AG08395 (cell line): ENCODE measurements around the gene MAGEF1.

Experiments
- DNase-seq: peaks from one replicate; pipeline ENCODE4 v3.0.0; 2012; ENCODE audit warnings: mixed read lengths, low spot score

Gene MAGEF1

GRCh38 chr3:184711493-184712247, at the start of gene MAGEF1:
Gene MAGEF1 (minus strand): TSS chr3:184712064. CDS start chr3:184711821, 243 bp downstream.
- DNase-seq, result peak; percentile 79

GRCh38 chr3:184761075-184761841, 49.4 kb upstream of the MAGEF1 start:
- DNase-seq, result peak; percentile 63

- DNase-seq, result no peak
Measured at GRCh38 chr3:184760337-184761074, 48.6 kb upstream of the MAGEF1 start.

GRCh38 chr3:184759666-184760200, 47.9 kb upstream of the MAGEF1 start:
- no peak for DNase-seq

DNA sequence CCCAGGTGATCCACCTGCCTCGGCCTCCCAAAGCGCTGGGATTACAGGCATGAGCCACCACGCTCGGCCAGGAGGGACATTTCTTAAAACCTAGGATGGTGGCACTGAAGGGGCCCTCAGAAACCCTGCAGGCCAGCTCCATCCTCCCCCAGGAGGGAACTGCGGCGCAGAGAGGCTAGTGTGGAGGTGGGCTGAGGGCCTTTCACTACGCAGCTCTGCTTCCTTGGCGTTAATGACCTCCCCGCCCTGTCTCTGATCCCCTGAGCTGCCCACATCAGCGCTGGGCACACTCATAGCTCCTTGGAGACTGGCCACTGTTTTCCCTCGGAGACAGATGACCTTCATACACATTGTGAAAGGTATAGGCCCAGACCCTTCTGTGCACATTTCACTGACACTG, 46.2 kb upstream of the MAGEF1 start:
- DNase-seq, result no peak

DNA sequence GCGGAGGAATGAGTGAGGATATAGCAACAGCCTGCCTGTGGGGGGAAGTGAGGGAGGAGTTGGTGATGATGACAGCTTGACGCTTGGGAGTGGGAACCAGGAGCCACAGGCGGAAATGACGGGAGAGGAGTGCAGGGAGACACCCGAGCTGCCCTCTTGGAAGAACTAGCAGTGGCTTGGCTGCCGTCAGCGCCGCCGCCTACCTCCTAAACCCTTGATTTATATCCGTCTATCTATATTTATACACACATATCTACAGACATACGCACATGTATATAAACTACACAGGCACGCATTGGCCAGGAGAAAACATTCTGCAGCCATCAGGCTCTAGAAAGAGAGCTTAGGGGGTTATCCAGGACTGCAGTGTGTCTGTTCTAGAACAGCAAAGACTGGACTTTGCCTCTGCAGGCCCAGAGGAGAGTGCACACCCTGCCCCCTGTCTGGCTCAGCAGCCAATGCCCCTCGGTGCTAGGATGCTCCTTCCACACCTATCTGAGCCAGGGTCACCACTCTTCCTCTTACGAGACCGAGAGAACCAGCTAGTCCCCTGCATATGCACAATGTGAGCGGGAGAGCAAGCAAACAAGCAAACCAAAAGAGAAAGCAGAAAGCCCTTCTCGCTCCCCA, 45.3 kb upstream of the MAGEF1 start:
- DNase-seq, result peak; percentile 94

GRCh38 chr3:184756151-184757021, 44.5 kb upstream of the MAGEF1 start:
- no peak for DNase-seq

DNA sequence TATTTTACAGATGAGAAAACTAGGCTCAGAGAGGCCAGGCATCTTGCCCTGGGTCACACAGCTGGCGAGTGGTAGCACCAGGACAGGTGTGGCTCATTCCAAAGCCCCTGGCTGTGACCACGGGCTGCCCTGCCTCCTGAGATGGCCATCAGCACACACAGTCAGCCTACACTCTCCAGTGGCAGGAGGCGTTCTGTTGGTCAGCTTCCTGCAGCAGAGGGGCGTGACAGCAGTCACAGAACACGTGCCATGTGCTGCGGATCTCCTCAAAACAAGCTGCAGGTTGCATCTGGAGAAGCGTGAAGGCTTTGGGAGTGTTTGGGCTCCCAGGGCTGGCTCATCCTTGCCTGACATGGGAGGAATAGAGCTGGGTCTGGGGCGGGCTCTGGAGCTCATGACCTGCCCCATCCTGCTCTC, 43.5 kb upstream of the MAGEF1 start:
- DNase-seq, result no peak

GRCh38 chr3:184752361-184752760, 40.5 kb upstream of the MAGEF1 start:
- DNase-seq, result no peak

DNA sequence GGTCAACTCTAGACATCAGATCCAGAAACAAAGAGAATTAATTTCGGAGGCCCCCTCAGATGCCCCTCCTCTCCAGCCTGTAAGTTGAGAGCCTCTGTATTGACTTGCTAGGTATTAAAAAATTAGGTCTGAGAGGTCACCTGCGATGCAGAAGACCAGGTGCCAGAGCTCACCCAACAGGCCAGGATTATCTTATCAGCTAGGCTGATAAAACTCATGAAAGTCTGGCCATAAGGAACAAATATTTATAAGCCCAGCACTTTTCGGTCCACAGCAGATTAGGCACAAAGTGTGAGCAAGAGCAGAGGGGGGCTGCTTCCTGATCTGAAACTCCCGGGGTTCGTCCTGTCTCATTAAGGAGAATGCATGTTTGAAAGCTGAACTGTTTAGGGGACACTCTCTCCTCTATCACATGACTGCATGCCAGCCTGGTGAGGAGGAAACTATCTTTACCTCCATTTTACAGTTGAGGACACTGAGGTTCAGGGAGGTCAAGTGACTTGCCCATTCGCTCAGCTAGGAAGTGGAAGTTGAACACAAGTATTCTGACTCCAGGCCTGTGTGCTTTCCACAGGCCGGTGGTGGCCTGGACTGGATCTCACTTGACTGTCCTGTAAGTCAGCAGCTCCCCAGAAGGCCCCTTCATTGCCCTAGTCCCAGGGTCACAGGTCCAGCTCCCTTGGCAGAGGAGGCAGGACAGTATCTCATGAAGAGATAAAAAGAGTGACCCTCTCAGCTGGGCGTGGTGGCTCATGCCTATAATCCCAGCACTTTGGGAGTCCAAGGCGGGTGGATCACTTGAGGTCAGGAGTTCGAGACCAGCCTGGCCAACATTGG, 39.6 kb upstream of the MAGEF1 start:
- no peak for DNase-seq

DNA sequence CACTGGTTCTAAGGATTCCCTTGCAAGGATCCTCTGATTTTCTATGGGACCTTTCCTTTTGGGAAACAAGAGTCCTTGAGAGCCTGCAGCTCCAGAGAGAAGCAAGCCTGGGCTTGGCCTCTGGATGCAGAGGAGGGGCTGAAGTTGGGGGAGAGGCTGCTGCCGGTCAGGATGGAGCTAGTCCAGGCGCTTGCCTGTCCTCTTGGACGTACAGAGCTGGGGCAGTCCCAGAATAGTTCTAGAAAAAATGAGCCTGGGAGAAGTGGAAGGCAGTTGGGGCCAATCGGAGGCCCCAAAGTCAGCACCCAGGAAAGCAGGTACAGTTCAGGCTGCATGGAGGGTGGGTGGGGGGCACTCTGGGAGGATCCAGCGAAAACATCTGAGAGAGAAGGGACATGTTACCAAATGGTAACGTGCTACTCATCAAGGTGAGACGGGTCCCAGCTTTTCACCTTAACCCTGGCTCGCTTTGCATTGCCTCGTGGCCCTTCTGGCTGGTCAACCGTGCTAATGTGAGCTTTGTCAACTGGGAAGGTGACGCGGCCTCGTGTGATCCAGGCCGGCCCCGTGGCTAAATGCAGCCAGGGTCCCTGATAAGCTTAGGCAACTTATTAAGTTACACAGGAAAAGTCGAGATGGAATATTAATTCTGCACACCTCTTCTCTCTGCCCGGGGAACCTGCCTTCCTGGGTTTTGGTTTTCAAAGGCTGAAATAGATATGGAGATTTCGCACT, 38.7 kb upstream of the MAGEF1 start:
- no peak for DNase-seq

DNA sequence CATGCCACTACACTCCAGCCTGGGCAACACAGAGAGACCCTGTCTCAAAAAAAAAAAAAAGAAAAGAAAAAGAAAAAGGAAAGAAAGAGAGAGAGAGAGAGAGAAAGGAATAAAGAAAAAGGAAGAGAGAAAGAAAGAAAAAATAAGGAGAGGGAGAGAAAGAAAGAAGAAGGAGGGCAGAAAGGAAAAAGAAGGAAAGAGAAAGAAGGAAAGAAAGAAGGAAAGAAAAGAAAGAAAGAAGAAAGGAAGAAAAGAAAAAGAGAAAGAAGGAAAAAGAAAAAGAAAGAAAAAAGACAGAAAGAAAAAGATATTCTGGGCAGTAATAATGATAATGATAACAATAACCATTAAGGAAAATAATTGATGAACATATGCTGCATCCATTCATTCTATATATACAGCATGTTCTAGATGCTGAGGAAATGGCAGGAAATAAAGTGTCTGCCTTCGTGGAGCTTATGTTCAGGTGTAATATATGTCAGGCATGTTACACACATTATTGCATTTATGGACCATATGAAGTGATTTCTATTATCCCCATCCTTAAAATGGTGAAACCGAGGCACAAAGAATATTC, 37.4 kb upstream of the MAGEF1 start:
- no peak for DNase-seq

DNA sequence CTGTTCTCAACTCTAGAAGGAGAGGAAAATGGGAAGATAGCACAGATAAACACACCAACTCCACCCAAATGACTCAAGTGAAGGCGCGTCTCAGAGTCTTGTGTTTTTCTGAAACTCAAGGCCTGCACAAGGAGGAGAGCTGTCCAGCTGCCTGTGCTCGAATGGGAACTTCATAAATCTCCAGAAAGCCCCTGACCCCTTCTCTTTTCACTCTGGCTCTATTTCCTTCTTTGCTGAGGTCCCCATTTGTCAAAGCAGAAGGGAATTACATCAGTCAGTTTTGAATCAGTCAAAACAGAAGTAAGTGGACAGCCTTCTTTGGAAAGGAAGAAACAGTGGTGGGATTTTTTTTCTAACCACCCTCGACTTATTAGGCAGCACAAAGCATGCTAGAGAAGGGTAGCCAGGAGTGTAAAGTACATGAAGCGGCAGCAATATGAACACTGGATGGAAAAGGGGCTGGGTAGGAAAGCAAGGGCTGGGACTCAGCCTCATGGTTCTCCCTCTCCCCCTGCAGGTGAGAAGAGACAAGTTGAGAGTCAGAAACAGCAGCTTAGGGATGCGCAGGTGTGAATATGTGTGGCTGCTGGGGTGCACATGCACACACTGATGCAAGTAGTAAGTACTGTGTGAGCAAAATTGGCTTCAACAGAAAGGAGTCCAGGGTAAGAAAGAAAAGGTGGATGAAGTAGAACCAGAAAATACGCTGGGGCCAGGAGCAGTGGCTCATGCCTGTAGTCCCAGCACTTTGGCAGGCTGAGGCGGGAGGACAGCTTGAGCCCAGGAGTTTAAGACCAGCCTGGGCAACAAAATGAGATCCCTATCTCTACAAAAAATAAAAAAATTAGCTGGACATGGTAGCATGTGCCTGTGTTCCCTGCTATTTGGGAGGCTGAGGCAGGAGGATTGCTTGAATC, 36.6 kb upstream of the MAGEF1 start:
- peak; percentile 22 for DNase-seq

DNA sequence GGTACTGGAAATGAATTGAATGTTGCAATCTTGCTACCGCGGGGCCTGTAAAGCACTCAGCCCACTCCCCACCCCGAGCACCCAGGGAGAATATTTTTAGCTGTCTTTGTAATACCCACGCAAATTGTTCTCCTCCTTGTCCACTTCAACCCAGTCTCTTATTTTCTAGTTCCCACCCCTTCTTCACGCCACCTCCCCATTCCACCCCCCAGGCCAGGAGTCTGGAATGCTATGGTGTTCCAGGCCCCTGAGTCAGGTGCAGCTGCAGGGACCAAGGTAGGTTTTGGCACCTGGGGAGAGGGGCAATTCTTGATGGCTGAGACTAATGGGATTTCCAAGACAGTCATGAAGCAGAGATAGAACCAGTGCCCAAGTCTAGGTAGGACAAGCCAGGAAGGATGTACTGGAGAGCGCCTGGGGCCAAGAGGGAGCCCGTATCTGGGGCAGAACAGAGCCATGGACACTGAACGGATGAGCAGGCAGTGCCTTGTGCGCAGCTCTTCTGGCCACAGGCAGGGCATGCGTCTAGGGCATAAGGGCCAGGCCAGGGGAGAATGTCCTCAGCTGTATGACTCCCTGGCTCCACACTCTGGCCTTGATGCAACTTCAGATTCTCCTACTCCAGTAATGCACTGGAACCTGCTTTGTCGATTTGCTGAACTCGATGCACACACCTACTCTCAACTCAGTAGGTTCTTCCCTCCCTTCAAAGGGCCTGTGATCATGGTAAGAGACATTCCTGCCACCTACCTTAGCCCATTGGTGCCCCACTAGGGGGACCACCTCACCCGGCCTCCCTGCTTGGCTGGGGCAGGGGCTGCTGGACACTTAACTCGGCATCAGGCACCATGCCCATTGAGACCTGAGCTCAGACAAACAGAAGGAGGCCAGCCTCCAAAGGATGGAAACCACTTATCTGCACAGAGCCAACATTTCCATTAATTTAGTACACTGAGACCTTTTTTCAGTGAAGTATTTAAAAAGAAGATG, 34.6 kb upstream of the MAGEF1 start:
- DNase-seq, result no peak

DNA sequence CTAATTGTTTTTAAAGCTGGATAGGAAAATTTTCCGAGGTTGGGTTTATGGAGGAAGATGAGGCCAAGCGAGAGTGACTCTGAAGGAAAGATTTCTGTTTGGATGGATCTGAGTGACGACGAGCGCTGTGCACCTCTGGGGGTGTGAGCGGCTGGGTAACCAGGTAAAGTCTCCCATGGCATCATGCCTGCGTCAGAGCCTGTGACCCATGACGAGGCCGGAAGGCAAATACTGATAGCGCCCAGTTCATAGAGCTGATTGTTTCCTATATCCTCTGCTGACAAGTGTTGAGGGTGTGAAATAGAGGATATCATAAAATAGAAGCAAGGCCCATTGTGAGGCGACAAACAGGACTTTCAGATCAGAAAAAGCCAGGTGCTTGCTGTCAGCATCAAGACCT, 33.7 kb upstream of the MAGEF1 start:
- no peak for DNase-seq

- DNase-seq, result no peak
Measured at GRCh38 chr3:184743248-184743647, 31.4 kb upstream of the MAGEF1 start.
